ENCODE measurements around the gene ATP1A2.

ATP1A2 gene

GRCh38 chr1:160115545-160116282, at the start of gene ATP1A2:
ATP1A2 (plus strand) TSS chr1:160115759; CDS start chr1:160115862, 103 bp downstream.
- no peak for FAIRE-seq

GRCh38 chr1:160066829-160067745, 48.5 kb upstream of the ATP1A2 start:
- no peak for FAIRE-seq

- FAIRE-seq, result no peak
These were observed 47.3 kb upstream of the ATP1A2 start for GRCh38 chr1:160068225-160068624.

GRCh38 chr1:160069460-160070231, 45.9 kb upstream of the ATP1A2 start, which contains the start of gene KCNJ10:
KCNJ10 (minus strand) TSS chr1:160070160; CDS start chr1:160042532, 27,628 bp downstream.
- no peak for FAIRE-seq

- no peak for FAIRE-seq
These were observed 45.1 kb upstream of the ATP1A2 start for GRCh38 chr1:160070243-160071163.

- FAIRE-seq, result no peak
These were observed 44.3 kb upstream of the ATP1A2 start for GRCh38 chr1:160071289-160071688.

- FAIRE-seq, result no peak
These were observed 40.7 kb upstream of the ATP1A2 start for GRCh38 chr1:160074865-160075264.

- no peak for FAIRE-seq
These were observed 39.7 kb upstream of the ATP1A2 start for GRCh38 chr1:160075836-160076235.

GRCh38 chr1:160076295-160076694, 39.3 kb upstream of the ATP1A2 start:
- FAIRE-seq, result no peak

- FAIRE-seq, result no peak
These were observed 38.1 kb upstream of the ATP1A2 start for GRCh38 chr1:160077486-160077885.

- no peak for FAIRE-seq
These were observed 36.9 kb upstream of the ATP1A2 start for GRCh38 chr1:160078512-160079195.

GRCh38 chr1:160079448-160079847, 36.1 kb upstream of the ATP1A2 start:
- no peak for FAIRE-seq

GRCh38 chr1:160080381-160081100, 35.0 kb upstream of the ATP1A2 start:
- no peak for FAIRE-seq

GRCh38 chr1:160081261-160081936, 34.2 kb upstream of the ATP1A2 start, which contains the start of gene KCNJ9:
KCNJ9 (plus strand) TSS chr1:160081538; CDS start chr1:160084031, 2,493 bp downstream.
- no peak for FAIRE-seq

- no peak for FAIRE-seq
These were observed 33.1 kb upstream of the ATP1A2 start for GRCh38 chr1:160082487-160082886.

GRCh38 chr1:160082926-160083325, 32.6 kb upstream of the ATP1A2 start:
- no peak for FAIRE-seq

GRCh38 chr1:160083968-160084770, 31.4 kb upstream of the ATP1A2 start:
- no peak for FAIRE-seq

GRCh38 chr1:160084771-160085321, 30.7 kb upstream of the ATP1A2 start:
- no peak for FAIRE-seq

Measured in islet of Langerhans (tissue), 1 donor.